Heart left ventricle (tissue), 16 donors: Measurements from ENCODE around the gene WDR76. TPM values are rescaled to one million over a fixed set of nuclear protein-coding genes. Genes with fewer than 3 reads are reported as not detected.

Experiments used
- ATAC-seq, 4 donors: fragments of 200-7000 bp; cut with Tn5 transposase; one replicate each; pipeline ENCODE4 v1.9.1; 2020 to 2022; ENCODE audit warnings: moderate library complexity in 4 of 4, mild to moderate bottlenecking in 3 of 4, moderate number of reproducible peaks in 1 of 4
- DNase-seq, 5 donors: peaks; one replicate each; pipeline ENCODE4 v3.0.0-alpha.2; 2020
- H3K27ac ChIP-seq, 12 donors: fragments of 200-600 bp; sonication (generic) in 4 of 12; one replicate each; pipeline versions ENCODE4 v1.5.0 to v1.8.0; 2016 to 2022; ENCODE audit warnings: mild to moderate bottlenecking in 2 of 12
- H3K27me3 ChIP-seq, 9 donors: fragments of 200-600 bp; sonication (generic) in 2 of 9; one replicate each; pipeline versions ENCODE4 v1.5.1 to v1.8.0; 2016 to 2022; ENCODE audit warnings: mild to moderate bottlenecking in 3 of 9
- H3K36me3 ChIP-seq, 9 donors: fragments of 200-600 bp; sonication (generic) in 2 of 9; one replicate each; pipeline versions ENCODE4 v1.5.0 to v1.8.0; 2018 to 2022; ENCODE audit warnings: mild to moderate bottlenecking in 2 of 9
- H3K4me1 ChIP-seq, 12 donors: fragments of 200-600 bp; sonication (generic) in 4 of 12; one replicate each; pipeline versions ENCODE4 v1.5.0 to v1.8.0; 2016 to 2022; ENCODE audit warnings: mild to moderate bottlenecking in 3 of 12
- H3K4me3 ChIP-seq, 12 donors: fragments of 200-600 bp; sonication (generic) in 4 of 12; one replicate each; pipeline versions ENCODE4 v1.5.0 to v1.8.0; 2017 to 2022; ENCODE audit warnings: mild to moderate bottlenecking in 9 of 12, moderate library complexity in 4 of 12
- H3K9me3 ChIP-seq, 12 donors: fragments of 200-600 bp; sonication (generic) in 4 of 12; one replicate each; pipeline versions ENCODE4 v1.5.0 to v1.8.0; 2016 to 2022; ENCODE audit warnings: mild to moderate bottlenecking in 1 of 12
- POLR2A ChIP-seq, 2 donors: fragments of 450-650 bp; IDR thresholded peaks; one replicate each; pipeline ENCODE4 v1.6.1; 2017; ENCODE audit warnings: antibody characterized with exemption in 2 of 2, mild to moderate bottlenecking in 2 of 2, moderate library complexity in 2 of 2
- WGBS, 4 donors: extraction: QIAGEN DNeasy Blood & Tissue Kit in 2 of 4; methylation state at CpG; one replicate each; pipeline versions ENCODE4 v1.1.5 to v1.1.7; 2013 to 2018; 5-methylcytosine and 5-hydroxymethylcytosine counted together
- intact Hi-C, 10 donors: fragments of 100-400 bp; cut with DNase I; formaldehyde crosslinking; loops; one replicate each; pipeline versions ENCODE4 v1.11.1 to v1.14.2; 2022
- polyA plus RNA-seq, 2 donors: library from polyadenylated mRNA; stranded (reverse); fragments of 200-250 nt; gene quantifications; one replicate each; pipeline ENCODE4 v1.2.3, GENCODE V29; 2013
- total RNA-seq, 9 donors: library from RNA; depleted of rRNA in 2 of 9; stranded (reverse); fragments of >200 nt in 2 of 9; fragmentation: NEBNext Ultra II Directional in 3 of 9; extraction: Animal tissue kit (Norgen Biotek cat#: 25700) in 3 of 9; gene quantifications; one replicate each; pipeline versions ENCODE4 v1.1.0 to v1.2.4, GENCODE V29; 2016 to 2023
- TF ChIP-seq, protein P1 (sequence below), 12 donors: fragments of 200-600 bp; sonication (generic) in 4 of 12; IDR thresholded peaks; one replicate each; pipeline versions ENCODE4 v1.5.0 to v1.8.0; 2018 to 2022; ENCODE audit warnings: antibody characterized with exemption in 12 of 12, mild to moderate bottlenecking in 5 of 12
- donor health status: ischemic (EF 13 %, LVEDD 7.1; RV severe dilation, severe dysfunction).
- donor health status: healthy with polysubstance abuse.
- donor health status: DM: no; HTN: yes; CAD: no.
- donor health status: DM: no; HTN: no; CAD: no.
- donor health status: ischemic (EF 25% LVEDD 6.9; RV normal size, moderate dysfunction).
- donor health status: ischemic (EF 25% LVEDD 5.7; RV mildly dilated, moderate dysfunction).
- donor health status: healthy.
- donor health status: DM: yes; HTN: yes; CAD: no.
- donor health status: ischemic (EF 35%, LVEDD 5.7; RV mildly dilated, moderate dysfunction).
- donor health status: nonischemic (EF 11% LVEDD 7.7; RV severe dilation, severe dysfunction).
- donor health status: DM: yes; HTN: yes; CAD: no.
- donor health status: PGD.
- donor health status: ischemic (EF 29% LVEDD 5.4; RV normal size, mild dysfunction).
- donor health status: nonischemic (EF 23%, LVEDD 6.1; RV moderate dilation, normal function).

Gene WDR76
- total and polyA plus RNA-seq, 11 donors: 0.52 to 7.4 (median 1.3) TPM

DNA sequence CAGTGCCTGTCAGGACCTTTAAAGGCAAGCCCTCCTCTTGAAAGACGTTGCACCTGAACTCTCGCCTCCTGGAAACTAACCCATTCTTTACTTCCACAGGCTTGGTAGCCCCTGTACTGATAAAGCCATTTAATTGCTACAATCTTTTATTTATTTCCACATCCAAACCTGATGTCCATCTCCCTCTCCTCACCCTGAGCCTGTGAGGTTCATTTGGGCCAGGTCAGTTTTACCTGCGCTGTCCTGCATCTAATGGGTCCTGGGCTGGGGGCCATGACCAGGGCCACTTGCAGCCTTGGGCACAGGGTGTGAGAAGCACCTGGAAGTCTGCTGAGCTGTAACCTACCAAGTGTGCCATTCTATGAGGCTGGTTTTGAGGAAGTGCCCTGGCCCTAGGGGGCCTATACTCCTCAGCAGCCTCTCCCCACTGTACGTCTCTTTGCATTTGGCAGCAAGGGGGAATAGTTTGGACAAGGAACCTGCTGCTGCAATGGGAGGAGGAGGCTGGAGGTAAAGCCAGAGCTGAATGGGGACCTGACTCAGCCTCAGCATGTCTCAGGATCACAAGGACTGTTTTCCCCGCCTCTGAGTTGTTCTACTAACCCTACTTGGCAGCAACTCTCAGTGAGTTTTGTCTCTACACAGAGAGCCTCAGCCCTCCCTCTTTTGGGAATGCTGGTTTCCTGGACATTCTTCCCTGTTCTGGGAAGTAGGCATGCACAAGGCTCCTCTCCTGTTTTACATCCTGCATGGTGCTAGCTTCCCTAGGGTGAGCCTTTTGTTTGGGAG lies 53.8 kb downstream of the WDR76 start:
- intact Hi-C loops: no loop called here
- ATAC-seq: peak in 1 of 4 donors; percentile 5
- peaks cover 0 to 30% (median 8%) of the 10 kb centered on the region in 12 donors for H3K4me1 ChIP-seq
- H3K27me3 ChIP-seq: no peaks in the 10 kb centered on the region
- no peaks in the 10 kb centered on the region for H3K9me3 ChIP-seq
- WGBS, 4 donors: 60 to 77% (median 64%) methylated on average over 5 of the region's 5 CpGs
- H3K4me3 ChIP-seq: no peak overlapping the region
- TF ChIP-seq, protein P1, sequence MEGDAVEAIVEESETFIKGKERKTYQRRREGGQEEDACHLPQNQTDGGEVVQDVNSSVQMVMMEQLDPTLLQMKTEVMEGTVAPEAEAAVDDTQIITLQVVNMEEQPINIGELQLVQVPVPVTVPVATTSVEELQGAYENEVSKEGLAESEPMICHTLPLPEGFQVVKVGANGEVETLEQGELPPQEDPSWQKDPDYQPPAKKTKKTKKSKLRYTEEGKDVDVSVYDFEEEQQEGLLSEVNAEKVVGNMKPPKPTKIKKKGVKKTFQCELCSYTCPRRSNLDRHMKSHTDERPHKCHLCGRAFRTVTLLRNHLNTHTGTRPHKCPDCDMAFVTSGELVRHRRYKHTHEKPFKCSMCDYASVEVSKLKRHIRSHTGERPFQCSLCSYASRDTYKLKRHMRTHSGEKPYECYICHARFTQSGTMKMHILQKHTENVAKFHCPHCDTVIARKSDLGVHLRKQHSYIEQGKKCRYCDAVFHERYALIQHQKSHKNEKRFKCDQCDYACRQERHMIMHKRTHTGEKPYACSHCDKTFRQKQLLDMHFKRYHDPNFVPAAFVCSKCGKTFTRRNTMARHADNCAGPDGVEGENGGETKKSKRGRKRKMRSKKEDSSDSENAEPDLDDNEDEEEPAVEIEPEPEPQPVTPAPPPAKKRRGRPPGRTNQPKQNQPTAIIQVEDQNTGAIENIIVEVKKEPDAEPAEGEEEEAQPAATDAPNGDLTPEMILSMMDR (IDR thresholded peaks at IDR 0.05): no peak
- TF ChIP-seq POLR2A (IDR thresholded peaks at IDR 0.05): no peak
- no peak for DNase-seq
- peaks cover 0 to 6% (median 0%) of the 10 kb centered on the region in 9 donors for H3K36me3 ChIP-seq
- H3K27ac ChIP-seq: peak overlapping the region; percentile 64 to 98 (median 91)

DNA sequence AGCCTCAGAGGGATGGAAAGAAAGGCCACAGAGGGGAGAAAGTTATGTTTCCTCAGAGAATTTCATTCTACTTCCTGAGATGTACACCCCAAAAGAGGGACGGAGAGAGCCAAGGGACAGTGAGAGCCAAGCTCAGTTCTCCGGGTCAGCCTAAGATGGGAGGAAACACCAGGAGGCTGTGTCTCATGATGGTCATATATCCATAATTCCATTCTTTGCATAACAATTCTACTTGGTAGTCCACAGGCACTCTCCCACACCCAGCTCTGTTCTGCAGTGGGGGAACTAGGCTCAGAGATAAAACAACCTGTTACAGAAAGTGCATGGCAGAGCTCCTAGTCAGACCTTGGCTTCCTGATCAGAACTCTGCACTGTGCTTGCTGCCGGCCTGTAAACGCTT lies 54.4 kb downstream of the WDR76 start:
- no peak for DNase-seq
- Histone ChIP-seq H3K9me3 (no peaks in the 10 kb centered on the region), H3K27me3 (no peaks in the 10 kb centered on the region)

DNA sequence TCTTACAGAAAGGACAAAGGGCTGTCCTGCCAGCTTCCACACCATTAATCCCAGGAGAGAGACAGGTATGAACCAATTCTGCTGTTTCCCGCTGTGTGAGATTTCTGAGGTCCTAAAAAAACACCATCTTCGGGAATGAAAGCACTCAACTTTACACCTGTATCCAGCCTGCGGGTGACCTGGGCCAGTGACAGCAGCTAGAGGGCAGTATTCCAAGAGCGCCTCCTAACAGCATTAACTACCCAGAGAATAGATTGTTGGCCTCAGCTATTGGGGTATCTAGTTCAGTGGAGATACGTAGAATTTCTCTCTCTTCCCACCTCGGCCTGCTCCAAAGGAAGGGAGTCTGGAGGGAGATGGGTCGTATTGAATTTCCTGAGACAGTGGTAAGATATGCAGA lies 55.1 kb downstream of the WDR76 start:
- no peaks in the 10 kb centered on the region for H3K9me3 ChIP-seq
- peaks cover 0 to 6% (median 0%) of the 10 kb centered on the region in 9 donors for H3K36me3 ChIP-seq
- DNase-seq: no peak
- intact Hi-C loops: no loop called here
- no peak overlapping the region for H3K4me3 ChIP-seq
- no peaks in the 10 kb centered on the region for H3K27me3 ChIP-seq
- H3K27ac ChIP-seq: peak overlapping the region in 9 of 12 donors; percentile 42 to 98 (median 94)
- no peak for TF ChIP-seq POLR2A (IDR thresholded peaks at IDR 0.05)
- TF ChIP-seq, protein P1 (IDR thresholded peaks at IDR 0.05): peak in 9 of 12 donors; percentile 15 to 51 (median 40)
- ATAC-seq: no peak
- peaks cover 0 to 28% (median 7%) of the 10 kb centered on the region in 12 donors for H3K4me1 ChIP-seq
- WGBS, 4 donors: 76 to 82% (median 79%) methylated on average over 7 of the region's 7 CpGs

More for the DNA sequence above, 54.4 kb downstream of the WDR76 start:
- TF ChIP-seq POLR2A (IDR thresholded peaks at IDR 0.05): no peak
- TF ChIP-seq, protein P1 (IDR thresholded peaks at IDR 0.05): no peak
- intact Hi-C loops: no loop called here
- H3K36me3 ChIP-seq: peaks cover 0 to 6% (median 0%) of the 10 kb centered on the region in 9 donors
- H3K27ac ChIP-seq: peak overlapping the region in 11 of 12 donors; percentile 64 to 98 (median 93)
- no peak overlapping the region for H3K4me3 ChIP-seq
- peak in 1 of 4 donors; percentile 14 for ATAC-seq
- peaks cover 0 to 28% (median 8%) of the 10 kb centered on the region in 12 donors for H3K4me1 ChIP-seq
- WGBS, 4 donors: 61 to 77% (median 73%) methylated on average over 4 of the region's 4 CpGs

DNA sequence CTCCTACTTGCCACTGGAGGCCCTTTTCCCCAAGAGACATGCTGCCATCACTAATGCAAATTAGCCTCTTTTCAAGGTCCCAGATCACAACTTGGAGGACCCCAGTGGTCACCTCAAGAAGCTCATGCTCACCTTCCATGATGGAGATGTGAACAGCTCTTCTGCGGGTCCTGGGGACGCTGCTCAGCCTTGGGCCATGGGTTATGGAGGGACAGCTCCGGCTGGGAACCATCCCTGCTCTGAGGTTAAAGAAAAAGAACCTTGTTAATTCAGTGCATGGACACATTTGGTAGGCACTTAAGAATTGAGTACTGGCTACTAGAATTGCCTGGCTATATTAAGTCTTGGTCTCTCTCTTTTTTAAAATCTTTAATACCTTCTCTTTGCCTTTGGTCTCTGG lies 56.8 kb downstream of the WDR76 start:
- Histone ChIP-seq H3K27ac (no peak overlapping the region), H3K36me3 (peaks cover 0 to 6% (median 0%) of the 10 kb centered on the region in 9 donors), H3K9me3 (no peaks in the 10 kb centered on the region), H3K27me3 (no peaks in the 10 kb centered on the region), H3K4me1 (peaks cover 0 to 35% (median 7%) of the 10 kb centered on the region in 12 donors), H3K4me3 (no peak overlapping the region)
- no peak for DNase-seq
- 97 to 98% (median 98%) methylated on average over 3 of the region's 3 CpGs for WGBS, 4 donors
- TF ChIP-seq POLR2A (IDR thresholded peaks at IDR 0.05): no peak
- TF ChIP-seq, protein P1 (IDR thresholded peaks at IDR 0.05): no peak
- no peak for ATAC-seq
- intact Hi-C loops: no loop called here
